ENCODE results near the gene TMEM131.

TMEM131 gene

DNA sequence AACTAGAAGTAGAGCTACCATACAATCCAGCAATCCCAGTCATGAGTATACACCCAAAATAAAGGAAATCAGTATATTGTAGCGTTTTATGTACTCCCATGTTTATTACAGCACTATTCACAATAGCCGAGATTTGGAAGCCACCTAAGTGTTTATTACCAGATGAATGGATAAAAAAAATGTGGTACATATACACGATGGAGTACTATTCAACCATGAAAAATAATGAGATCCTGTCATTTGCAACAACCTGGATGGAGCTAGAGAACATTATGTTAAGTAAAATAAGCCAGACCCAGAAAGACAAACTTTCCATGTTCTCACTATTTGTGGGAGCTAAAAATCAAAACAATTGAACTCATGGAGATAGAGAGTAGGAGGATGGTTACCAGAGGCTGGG, 131.9 kb downstream of the TMEM131 start:
- TF ChIP-seq, protein P1, sequence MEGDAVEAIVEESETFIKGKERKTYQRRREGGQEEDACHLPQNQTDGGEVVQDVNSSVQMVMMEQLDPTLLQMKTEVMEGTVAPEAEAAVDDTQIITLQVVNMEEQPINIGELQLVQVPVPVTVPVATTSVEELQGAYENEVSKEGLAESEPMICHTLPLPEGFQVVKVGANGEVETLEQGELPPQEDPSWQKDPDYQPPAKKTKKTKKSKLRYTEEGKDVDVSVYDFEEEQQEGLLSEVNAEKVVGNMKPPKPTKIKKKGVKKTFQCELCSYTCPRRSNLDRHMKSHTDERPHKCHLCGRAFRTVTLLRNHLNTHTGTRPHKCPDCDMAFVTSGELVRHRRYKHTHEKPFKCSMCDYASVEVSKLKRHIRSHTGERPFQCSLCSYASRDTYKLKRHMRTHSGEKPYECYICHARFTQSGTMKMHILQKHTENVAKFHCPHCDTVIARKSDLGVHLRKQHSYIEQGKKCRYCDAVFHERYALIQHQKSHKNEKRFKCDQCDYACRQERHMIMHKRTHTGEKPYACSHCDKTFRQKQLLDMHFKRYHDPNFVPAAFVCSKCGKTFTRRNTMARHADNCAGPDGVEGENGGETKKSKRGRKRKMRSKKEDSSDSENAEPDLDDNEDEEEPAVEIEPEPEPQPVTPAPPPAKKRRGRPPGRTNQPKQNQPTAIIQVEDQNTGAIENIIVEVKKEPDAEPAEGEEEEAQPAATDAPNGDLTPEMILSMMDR (IDR thresholded peaks at IDR 0.05; ENCODE audit: insufficient read depth, low read length), result no peak
- no peak for TF ChIP-seq SPI1 (IDR thresholded peaks at IDR 0.05; ENCODE audit: borderline replicate concordance, low read depth)
- TF ChIP-seq GABPA (IDR thresholded peaks at IDR 0.05; ENCODE audit: low read depth), result no peak
- no peak for TF ChIP-seq POLR2AphosphoS5 (IDR thresholded peaks at IDR 0.05; ENCODE audit: low read depth)
- TF ChIP-seq REST (IDR thresholded peaks at IDR 0.05; ENCODE audit: insufficient replicate concordance, low read depth), result no peak
- Histone ChIP-seq H3K4me3 (replicated peaks; ENCODE audit: insufficient read depth, low read length) (no peak overlapping the region), H3K27ac (replicated peaks) (no peak overlapping the region), H3K27me3 (ENCODE audit: insufficient read depth, poor library complexity, severe bottlenecking) (no peaks in the 10 kb centered on the region)
- DNase-seq (ENCODE audit: low read depth in 1 of 2, low spot score in 1 of 2), result no peak

- TF ChIP-seq REST (IDR thresholded peaks at IDR 0.05; ENCODE audit: insufficient replicate concordance, low read depth), result no peak
- no peak for TF ChIP-seq POLR2AphosphoS5 (IDR thresholded peaks at IDR 0.05; ENCODE audit: low read depth)
- no peak for TF ChIP-seq GABPA (IDR thresholded peaks at IDR 0.05; ENCODE audit: low read depth)
- TF ChIP-seq, protein P1 (IDR thresholded peaks at IDR 0.05; ENCODE audit: insufficient read depth, low read length), result no peak
- TF ChIP-seq SPI1 (IDR thresholded peaks at IDR 0.05; ENCODE audit: borderline replicate concordance, low read depth), result no peak
- no peak overlapping the region for H3K27ac ChIP-seq (replicated peaks)
Measured at GRCh38 chr2:97861177-97861576, 134.6 kb downstream of the TMEM131 start.

DNA sequence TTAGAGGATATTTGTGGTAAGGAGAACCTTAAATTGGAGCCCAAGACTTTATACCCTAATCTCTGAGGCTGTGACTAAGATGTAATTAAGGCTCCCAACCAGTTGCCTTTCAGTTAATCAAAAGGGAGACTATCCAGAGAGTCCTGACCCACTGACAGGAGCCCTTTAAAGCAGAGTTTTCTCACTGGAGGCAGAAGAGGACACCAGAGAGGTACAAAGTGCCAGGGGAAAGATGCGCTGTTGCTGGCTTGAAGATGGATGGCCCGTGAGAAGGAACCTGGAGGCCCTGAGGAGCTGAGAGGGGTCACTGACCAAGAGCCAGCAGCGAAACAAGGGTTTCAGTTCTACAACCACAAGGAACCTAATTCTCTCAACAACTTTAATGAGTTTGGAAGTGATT, 137.3 kb downstream of the TMEM131 start:
- no peaks in the 10 kb centered on the region for H3K27me3 ChIP-seq (ENCODE audit: insufficient read depth, poor library complexity, severe bottlenecking)
- no peak overlapping the region for H3K4me3 ChIP-seq (replicated peaks; ENCODE audit: insufficient read depth, low read length)
- TF ChIP-seq, protein P1 (IDR thresholded peaks at IDR 0.05; ENCODE audit: insufficient read depth, low read length), result no peak
- TF ChIP-seq REST (IDR thresholded peaks at IDR 0.05; ENCODE audit: insufficient replicate concordance, low read depth) (no peak), POLR2AphosphoS5 (IDR thresholded peaks at IDR 0.05; ENCODE audit: low read depth) (no peak), SPI1 (IDR thresholded peaks at IDR 0.05; ENCODE audit: borderline replicate concordance, low read depth) (no peak), GABPA (IDR thresholded peaks at IDR 0.05; ENCODE audit: low read depth) (no peak)
- no peak for DNase-seq (ENCODE audit: low read depth in 1 of 2, low spot score in 1 of 2)
- H3K27ac ChIP-seq (replicated peaks), result no peak overlapping the region

More at GRCh38 chr2:97861177-97861576, 134.6 kb downstream of the TMEM131 start:
- no peak for DNase-seq (ENCODE audit: low read depth in 1 of 2, low spot score in 1 of 2)
- no peak overlapping the region for H3K4me3 ChIP-seq (replicated peaks; ENCODE audit: insufficient read depth, low read length)
- no peaks in the 10 kb centered on the region for H3K27me3 ChIP-seq (ENCODE audit: insufficient read depth, poor library complexity, severe bottlenecking)

Measured in HL-60 (cell line).